KOPT-K1 (cell line): ENCODE results near the gene JARID2.

Experiments used
- H3K27ac ChIP-seq: fragments of 200-600 bp; sonication (generic); 2 replicates; pipeline ENCODE4 v1.5.1; 2016; ENCODE audit warnings: antibody characterized with exemption, mild to moderate bottlenecking, low read depth, low read length; ENCODE audit not compliant: poor library complexity, severe bottlenecking
- H3K36me3 ChIP-seq: fragments of 200-600 bp; sonication (generic); 2 replicates; pipeline ENCODE4 v1.5.1; 2017; ENCODE audit warnings: antibody characterized with exemption, mild to moderate bottlenecking, low read length, moderate library complexity; ENCODE audit not compliant: insufficient read depth
- H3K9me3 ChIP-seq: fragments of 200-600 bp; sonication (generic); 2 replicates; pipeline ENCODE4 v1.5.1; 2017; ENCODE audit warnings: antibody characterized with exemption, low read length, mild to moderate bottlenecking; ENCODE audit not compliant: insufficient read depth, poor library complexity, severe bottlenecking

JARID2 gene

GRCh38 chr6:15346315-15346714 lies 100.4 kb downstream of the JARID2 start:
- Histone ChIP-seq H3K9me3 (no peaks in the 10 kb centered on the region), H3K36me3 (peaks cover 13% of the 10 kb centered on the region; the same call in 1 of the 2 replicates), H3K27ac (no peak overlapping the region)

GRCh38 chr6:15348528-15348927 lies 102.7 kb downstream of the JARID2 start:
- no peak overlapping the region for H3K27ac ChIP-seq
- peaks cover 14% of the 10 kb centered on the region; the same call in 1 of the 2 replicates for H3K36me3 ChIP-seq
- H3K9me3 ChIP-seq = no peaks in the 10 kb centered on the region

- H3K9me3 ChIP-seq = no peaks in the 10 kb centered on the region
- H3K27ac ChIP-seq = no peak overlapping the region
- peaks cover 14% of the 10 kb centered on the region; the same call in 1 of the 2 replicates for H3K36me3 ChIP-seq
Measured at GRCh38 chr6:15349379-15349778, 103.5 kb downstream of the JARID2 start.

- Histone ChIP-seq H3K9me3 (no peaks in the 10 kb centered on the region), H3K36me3 (peaks cover 14% of the 10 kb centered on the region; the same call in 1 of the 2 replicates), H3K27ac (no peak overlapping the region)
Measured at GRCh38 chr6:15350386-15351083, 104.7 kb downstream of the JARID2 start.

GRCh38 chr6:15351631-15352030 lies 105.8 kb downstream of the JARID2 start:
- H3K9me3 ChIP-seq = no peaks in the 10 kb centered on the region
- peaks cover 14% of the 10 kb centered on the region; the same call in 1 of the 2 replicates for H3K36me3 ChIP-seq
- no peak overlapping the region for H3K27ac ChIP-seq

GRCh38 chr6:15352220-15352619 lies 106.4 kb downstream of the JARID2 start:
- H3K27ac ChIP-seq = no peak overlapping the region
- H3K9me3 ChIP-seq = no peaks in the 10 kb centered on the region
- H3K36me3 ChIP-seq = peaks cover 14% of the 10 kb centered on the region; the same call in 1 of the 2 replicates

GRCh38 chr6:15352845-15353244 lies 107.0 kb downstream of the JARID2 start:
- peaks cover 14% of the 10 kb centered on the region; the same call in 1 of the 2 replicates for H3K36me3 ChIP-seq
- H3K9me3 ChIP-seq = no peaks in the 10 kb centered on the region
- no peak overlapping the region for H3K27ac ChIP-seq

GRCh38 chr6:15355683-15356099 lies 109.8 kb downstream of the JARID2 start:
- H3K9me3 ChIP-seq = no peaks in the 10 kb centered on the region

GRCh38 chr6:15356179-15356578 lies 110.3 kb downstream of the JARID2 start:
- Histone ChIP-seq H3K36me3 (0 out of 2 replicates have a peak, but pooled peaks cover 9% of the 10 kb centered on the region), H3K9me3 (no peaks in the 10 kb centered on the region), H3K27ac (no peak overlapping the region)

More at GRCh38 chr6:15355683-15356099, 109.8 kb downstream of the JARID2 start:
- 0 out of 2 replicates have a peak, but pooled peaks cover 6% of the 10 kb centered on the region for H3K36me3 ChIP-seq
- no peak overlapping the region for H3K27ac ChIP-seq

GRCh38 chr6:15356937-15357336 lies 111.1 kb downstream of the JARID2 start:
- no peak overlapping the region for H3K27ac ChIP-seq
- 0 out of 2 replicates have a peak, but pooled peaks cover 6% of the 10 kb centered on the region for H3K36me3 ChIP-seq

GRCh38 chr6:15357782-15358181 lies 111.9 kb downstream of the JARID2 start:
- Histone ChIP-seq H3K9me3 (no peaks in the 10 kb centered on the region), H3K27ac (no peak overlapping the region), H3K36me3 (0 out of 2 replicates have a peak, but pooled peaks cover 6% of the 10 kb centered on the region)

More at GRCh38 chr6:15356937-15357336, 111.1 kb downstream of the JARID2 start:
- H3K9me3 ChIP-seq = no peaks in the 10 kb centered on the region

- Histone ChIP-seq H3K27ac (no peak overlapping the region), H3K36me3 (0 out of 2 replicates have a peak, but pooled peaks cover 6% of the 10 kb centered on the region), H3K9me3 (no peaks in the 10 kb centered on the region)
Measured at GRCh38 chr6:15358579-15359327, 112.9 kb downstream of the JARID2 start.

- Histone ChIP-seq H3K9me3 (no peaks in the 10 kb centered on the region), H3K27ac (no peak overlapping the region), H3K36me3 (0 out of 2 replicates have a peak, but pooled peaks cover 6% of the 10 kb centered on the region)
Measured at GRCh38 chr6:15359335-15359862, 113.5 kb downstream of the JARID2 start.

GRCh38 chr6:15360300-15360699 lies 114.4 kb downstream of the JARID2 start:
- Histone ChIP-seq H3K27ac (no peak overlapping the region), H3K36me3 (0 out of 2 replicates have a peak, but pooled peaks cover 6% of the 10 kb centered on the region), H3K9me3 (no peaks in the 10 kb centered on the region)

GRCh38 chr6:15361197-15361596 lies 115.3 kb downstream of the JARID2 start:
- H3K27ac ChIP-seq = no peak overlapping the region
- no peaks in the 10 kb centered on the region for H3K9me3 ChIP-seq
- 0 out of 2 replicates have a peak, but pooled peaks cover 6% of the 10 kb centered on the region for H3K36me3 ChIP-seq
